Brain microvascular endothelial cell (primary cell): ENCODE measurements around the gene SPTBN5.

Source experiments
- DNase-seq: peaks from one replicate; pipeline ENCODE4 v3.0.0-alpha.2; 2020
- H3K27ac ChIP-seq: fragments of 250-450 bp; sonication (Bioruptor Pico); 2 replicates; pipeline ENCODE4 v1.5.1; 2020; ENCODE audit warnings: mild to moderate bottlenecking, moderate library complexity
- H3K27me3 ChIP-seq: fragments of 250-450 bp; sonication (Bioruptor Pico); replicated peaks from 2 replicates; pipeline ENCODE4 v1.5.1; 2020; ENCODE audit warnings: mild to moderate bottlenecking
- H3K36me3 ChIP-seq: fragments of 250-450 bp; sonication (Bioruptor Pico); replicated peaks from 2 replicates; pipeline ENCODE4 v1.5.1; 2020; ENCODE audit warnings: mild to moderate bottlenecking
- H3K4me3 ChIP-seq: 2 replicates; pipeline ENCODE4 v1.5.1; 2011; ENCODE audit warnings: low read depth, mild to moderate bottlenecking, control low read depth, low read length, moderate library complexity
- CTCF ChIP-seq: IDR thresholded peaks from 2 replicates; pipeline ENCODE4 v1.5.1; 2011; ENCODE audit warnings: low read depth, mild to moderate bottlenecking, moderate library complexity, low read length, control low read depth, inconsistent platforms; ENCODE audit errors: missing control alignments
- in situ Hi-C: cut with HindIII; loops from 2 replicates; pipeline ENCODE4 v1.10.0; 2017; ENCODE audit warnings: low sequenced_read_pairs, low pct_ligation_motif_present

Gene SPTBN5

GRCh38 chr15:41866872-41867579 is 26.8 kb downstream of the SPTBN5 start:
- no peaks in the 10 kb centered on the region for H3K27me3 ChIP-seq
- in situ Hi-C loops: no loop called here
- no peak for DNase-seq
- H3K36me3 ChIP-seq: no peaks in the 10 kb centered on the region
- TF ChIP-seq CTCF: no peak
- no peak overlapping the region for H3K27ac ChIP-seq
- H3K4me3 ChIP-seq: no peak overlapping the region

GRCh38 chr15:41866263-41866703 is 27.6 kb downstream of the SPTBN5 start:
- TF ChIP-seq CTCF: no peak
- DNase-seq: no peak
- no peaks in the 10 kb centered on the region for H3K36me3 ChIP-seq
- in situ Hi-C loops: no loop called here
- H3K4me3 ChIP-seq: no peak overlapping the region
- H3K27ac ChIP-seq: no peak overlapping the region
- no peaks in the 10 kb centered on the region for H3K27me3 ChIP-seq

- Histone ChIP-seq H3K27me3 (no peaks in the 10 kb centered on the region), H3K36me3 (no peaks in the 10 kb centered on the region), H3K4me3 (no peak overlapping the region), H3K27ac (no peak overlapping the region)
- in situ Hi-C loops: no loop called here
- DNase-seq: no peak
- no peak for TF ChIP-seq CTCF
Measured at GRCh38 chr15:41865490-41866055, 28.3 kb downstream of the SPTBN5 start.

- no peak for TF ChIP-seq CTCF
- Histone ChIP-seq H3K27me3 (no peaks in the 10 kb centered on the region), H3K27ac (no peak overlapping the region), H3K36me3 (no peaks in the 10 kb centered on the region), H3K4me3 (no peak overlapping the region)
- DNase-seq: no peak
- in situ Hi-C loops: no loop called here
Measured at GRCh38 chr15:41862515-41863116, 31.2 kb downstream of the SPTBN5 start.

GRCh38 chr15:41861736-41862356 is 32.0 kb downstream of the SPTBN5 start:
- DNase-seq: no peak
- H3K36me3 ChIP-seq: no peaks in the 10 kb centered on the region
- no peak overlapping the region for H3K4me3 ChIP-seq
- TF ChIP-seq CTCF: no peak
- in situ Hi-C loops: no loop called here
- no peaks in the 10 kb centered on the region for H3K27me3 ChIP-seq
- H3K27ac ChIP-seq: no peak overlapping the region
